RWPE1 (cell line): ENCODE data around the gene FBXO21.

Experiments
- CTCF ChIA-PET: fragments of 350-600 bp; sonication (Branson Sonifier 250); formaldehyde crosslinking; extraction: SDS; loops from one replicate; lab custom pipeline; 2021; lab: Yijun Ruan, JAX
- POLR2A ChIA-PET: fragments of 400-600 bp; formaldehyde crosslinking; extraction: SDS; loops from one replicate; lab custom pipeline; 2020; ENCODE audit warnings: antibody characterized with exemption; ENCODE audit not compliant: low non-redundant PET; lab: Yijun Ruan, JAX
- DNase-seq: peaks from one replicate; pipeline ENCODE4 v3.0.0; 2012; ENCODE audit warnings: low spot score
- H3K27ac ChIP-seq: fragments of 450-650 bp; 2 replicates; pipeline ENCODE4 v1.5.1; 2017
- TF ChIP-seq, protein P1 (sequence below): fragments of 450-650 bp; conservative IDR thresholded peaks from 2 replicates; pipeline ENCODE4 v1.5.1; 2017; ENCODE audit warnings: low read depth, mild to moderate bottlenecking

The FBXO21 gene

DNA sequence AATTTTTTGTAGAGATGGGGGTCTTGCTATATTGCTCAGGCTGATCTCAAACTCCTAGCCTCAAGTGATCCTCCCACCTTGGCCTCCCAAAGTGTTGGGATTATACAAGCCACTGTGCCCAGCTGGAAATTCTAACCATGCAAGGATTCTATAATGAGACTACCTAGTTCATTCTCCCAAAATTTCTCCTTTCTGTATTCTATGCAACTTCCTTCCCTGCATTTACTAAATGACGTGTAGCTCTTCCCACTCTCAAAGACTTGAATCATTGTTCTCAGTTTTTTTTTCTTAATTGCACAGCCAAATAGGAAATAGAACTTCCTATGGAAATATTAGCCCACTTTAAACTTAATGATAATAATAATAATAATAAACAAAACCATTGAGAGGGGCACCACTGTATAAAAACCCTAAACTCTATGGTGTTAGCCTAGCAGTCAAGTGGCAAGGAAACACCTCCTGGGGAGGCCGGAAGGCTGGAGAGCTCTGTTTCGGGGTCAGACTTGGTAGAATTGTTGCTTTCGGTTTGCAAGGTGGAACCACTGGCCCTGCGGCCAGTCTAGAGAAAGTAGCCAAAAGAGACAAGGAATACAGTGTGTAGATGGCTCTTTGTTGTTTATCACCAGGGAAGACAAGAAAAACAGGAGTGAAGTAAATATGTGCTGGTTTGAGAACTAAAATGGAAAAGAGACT, 51.1 kb downstream of the FBXO21 start:
- no peak for DNase-seq
- TF ChIP-seq, protein P1, sequence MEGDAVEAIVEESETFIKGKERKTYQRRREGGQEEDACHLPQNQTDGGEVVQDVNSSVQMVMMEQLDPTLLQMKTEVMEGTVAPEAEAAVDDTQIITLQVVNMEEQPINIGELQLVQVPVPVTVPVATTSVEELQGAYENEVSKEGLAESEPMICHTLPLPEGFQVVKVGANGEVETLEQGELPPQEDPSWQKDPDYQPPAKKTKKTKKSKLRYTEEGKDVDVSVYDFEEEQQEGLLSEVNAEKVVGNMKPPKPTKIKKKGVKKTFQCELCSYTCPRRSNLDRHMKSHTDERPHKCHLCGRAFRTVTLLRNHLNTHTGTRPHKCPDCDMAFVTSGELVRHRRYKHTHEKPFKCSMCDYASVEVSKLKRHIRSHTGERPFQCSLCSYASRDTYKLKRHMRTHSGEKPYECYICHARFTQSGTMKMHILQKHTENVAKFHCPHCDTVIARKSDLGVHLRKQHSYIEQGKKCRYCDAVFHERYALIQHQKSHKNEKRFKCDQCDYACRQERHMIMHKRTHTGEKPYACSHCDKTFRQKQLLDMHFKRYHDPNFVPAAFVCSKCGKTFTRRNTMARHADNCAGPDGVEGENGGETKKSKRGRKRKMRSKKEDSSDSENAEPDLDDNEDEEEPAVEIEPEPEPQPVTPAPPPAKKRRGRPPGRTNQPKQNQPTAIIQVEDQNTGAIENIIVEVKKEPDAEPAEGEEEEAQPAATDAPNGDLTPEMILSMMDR, result no peak
- ChIA-PET CTCF (interaction anchor here (0.6 to 1.0 kb wide), 2 partner anchors 17 to 20 kb away, joined by 3 read pairs; no protein-coding TSS in a partner anchor), POLR2A (no interaction called here)
- H3K27ac ChIP-seq, result no peak overlapping the region

DNA sequence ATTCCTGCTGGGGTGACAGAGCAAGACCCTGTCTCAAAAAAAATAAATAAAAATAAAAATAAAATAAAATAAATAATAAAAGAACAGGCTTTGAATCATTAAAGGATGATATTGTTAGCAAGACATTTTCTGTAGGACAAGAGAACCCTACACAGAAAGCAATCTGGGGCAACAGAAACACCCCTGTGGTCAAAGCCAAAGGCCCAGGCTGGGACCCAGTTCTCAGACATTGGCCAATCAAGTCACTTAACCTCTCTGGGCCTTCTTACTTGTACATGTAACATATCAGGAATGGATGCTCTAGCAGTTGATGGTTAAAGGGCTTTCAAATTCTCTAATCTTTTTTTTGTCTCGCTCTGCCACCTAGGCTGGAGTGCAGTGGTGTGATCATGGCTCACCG, 55.5 kb downstream of the FBXO21 start:
- CTCF ChIA-PET, result no interaction called here
- no peak for DNase-seq
- TF ChIP-seq, protein P1, result no peak
- no peak overlapping the region for H3K27ac ChIP-seq
- POLR2A ChIA-PET, result no interaction called here

DNA sequence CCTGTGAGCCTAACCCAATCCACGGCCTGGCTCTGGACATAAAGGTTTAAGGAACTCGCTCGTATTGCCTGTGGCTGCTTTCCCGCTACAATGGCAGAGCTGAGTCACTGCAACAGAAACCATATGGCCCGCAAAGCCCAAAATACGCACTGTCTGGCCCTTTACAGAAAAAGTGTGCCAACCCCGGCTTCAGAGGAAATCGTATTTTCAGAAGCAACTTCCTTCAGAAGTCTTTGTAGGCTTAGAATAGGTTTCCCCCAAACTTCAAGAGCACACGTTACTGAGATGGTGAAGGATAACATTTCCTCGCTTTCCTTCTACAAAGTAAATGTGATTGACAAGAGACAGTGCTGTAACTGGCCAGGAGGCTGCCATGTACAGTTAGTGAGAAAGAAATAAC, 56.2 kb downstream of the FBXO21 start:
- no peak for DNase-seq
- H3K27ac ChIP-seq, result no peak overlapping the region

DNA sequence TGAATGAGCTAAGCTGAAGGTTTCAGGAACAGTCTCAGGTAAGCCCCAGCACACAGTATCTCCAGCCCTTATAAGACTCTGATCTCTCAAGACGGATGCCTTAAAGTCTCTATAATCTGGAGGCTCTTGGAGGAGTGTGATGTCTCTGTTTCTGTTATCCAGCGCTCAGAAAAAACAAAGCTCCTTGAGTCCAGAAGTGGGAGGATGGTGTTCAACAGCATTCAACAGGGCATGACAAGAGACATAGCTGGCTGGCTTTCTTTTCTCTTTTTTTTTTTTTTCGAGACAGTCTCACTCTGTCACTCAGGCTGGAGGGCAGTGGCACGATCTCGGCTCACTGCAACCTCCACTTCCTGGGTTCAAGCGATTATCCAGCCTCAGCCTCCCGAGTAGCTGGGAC, 59.5 kb downstream of the FBXO21 start:
- H3K27ac ChIP-seq, result no peak overlapping the region
- ChIA-PET POLR2A (no interaction called here), CTCF (no interaction called here)
- TF ChIP-seq, protein P1, result no peak
- no peak for DNase-seq

More for the DNA sequence above, 56.2 kb downstream of the FBXO21 start:
- ChIA-PET CTCF (interaction anchor here (0.6 to 0.7 kb wide), 2 partner anchors 14 to 157 kb away, joined by 3 to 4 read pairs; no protein-coding TSS in a partner anchor), POLR2A (no interaction called here)
- TF ChIP-seq, protein P1, result no peak

DNA sequence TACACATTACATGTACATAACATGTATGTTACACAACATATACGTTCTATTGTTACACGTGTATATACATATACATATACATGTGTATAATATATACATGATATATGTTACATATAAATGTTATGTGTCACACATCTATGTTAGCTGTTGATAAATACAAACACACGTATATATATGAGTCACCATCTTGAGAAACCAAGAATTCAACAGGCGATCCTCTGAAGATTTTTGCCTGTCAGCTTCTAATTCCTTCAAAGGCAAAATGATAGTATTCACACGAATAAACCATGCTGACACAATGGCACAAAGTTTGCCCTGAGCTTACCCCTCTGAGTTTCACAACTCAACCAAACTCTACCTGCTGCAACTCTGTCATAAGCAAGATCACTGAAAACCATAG, 60.9 kb downstream of the FBXO21 start:
- TF ChIP-seq, protein P1, result no peak
- no peak for DNase-seq
- CTCF ChIA-PET, result no interaction called here
- POLR2A ChIA-PET, result no interaction called here
- no peak overlapping the region for H3K27ac ChIP-seq

DNA sequence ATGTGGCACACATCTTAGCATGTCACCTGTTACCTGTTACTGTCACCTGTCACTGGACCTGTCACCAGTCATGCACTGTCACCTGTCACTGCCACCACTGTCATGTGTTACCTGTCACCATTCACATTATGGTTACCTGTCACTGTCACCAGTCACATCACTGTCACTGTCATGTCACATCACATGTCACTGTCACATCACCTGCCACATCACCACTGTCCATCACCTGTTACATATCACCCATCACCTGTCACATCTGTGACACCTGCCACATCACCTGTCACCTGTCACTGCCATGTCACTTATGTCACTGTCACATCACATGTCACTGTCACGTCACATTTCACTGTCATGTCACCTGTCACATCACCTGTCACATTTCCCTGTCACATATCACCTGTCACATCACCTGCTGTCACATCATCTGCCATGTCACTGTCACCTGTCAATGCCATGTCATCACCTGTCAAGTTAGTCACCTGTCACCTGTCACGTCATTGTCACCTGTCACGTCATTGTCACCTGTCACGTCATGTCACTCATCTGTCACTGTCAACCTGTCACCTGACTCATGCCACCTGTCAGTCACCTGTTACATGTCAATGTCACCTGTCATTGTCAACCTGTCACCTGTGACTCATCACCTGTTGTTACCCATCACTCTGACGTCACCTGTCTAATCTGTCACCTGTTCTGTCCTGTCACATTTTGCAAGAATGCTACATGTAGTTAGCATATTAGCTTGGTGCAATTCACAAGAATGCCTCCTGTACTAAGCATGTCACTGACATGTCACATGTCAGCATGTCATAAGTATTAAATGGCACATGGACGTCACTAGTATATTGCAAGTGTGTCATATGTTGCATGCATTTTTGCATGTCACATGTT, 62.1 kb downstream of the FBXO21 start:
- ChIA-PET CTCF (no interaction called here), POLR2A (no interaction called here)
- H3K27ac ChIP-seq, result no peak overlapping the region
- no peak for DNase-seq
- TF ChIP-seq, protein P1, result no peak
